ENCODE measurements around the gene BLACAT1. TPM values are rescaled to one million over a fixed set of nuclear protein-coding genes. Genes with fewer than 3 reads are reported as not detected.

BLACAT1 gene
- polyA plus RNA-seq, 1 of the 3 experiments (the other 2 are of a cell fraction): not detected

- no peaks in the 10 kb centered on the region for H3K79me2 ChIP-seq (ENCODE audit: insufficient read depth)
- H3K9me3 ChIP-seq: no peaks in the 10 kb centered on the region
- peaks cover 28% of the 10 kb centered on the region; the same call in 1 of the 2 replicates for H3K27me3 ChIP-seq (ENCODE audit: insufficient read depth)
- H3F3A ChIP-seq (replicated peaks; ENCODE audit: insufficient read depth): no peaks in the 10 kb centered on the region
- H4K20me1 ChIP-seq (ENCODE audit: insufficient read depth): no peaks in the 10 kb centered on the region
- ChIA-PET CTCF (interaction anchor here (1.1 to 4.3 kb wide), 3 partner anchors 11 to 41 kb away, joined by 3 to 18 read pairs (median 16); no protein-coding TSS in a partner anchor), POLR2A (no interaction called here)
- H3K9ac ChIP-seq: no peak overlapping the region
- no peak overlapping the region for H3K4me2 ChIP-seq
- no peak overlapping the region for H3K4me3 ChIP-seq (ENCODE audit: low read depth in 2 of 2, low read length in 1 of 2)
- H3K36me3 ChIP-seq (replicated peaks in 1 of 2; ENCODE audit: control insufficient read depth in 1 of 2, insufficient read depth in 2 of 2, low read length in 1 of 2): no peaks in the 10 kb centered on the region
- peaks cover 0 to 6% of the 10 kb centered on the region in 2 experiments; a peak in 2 of 4 replicates for H3K4me1 ChIP-seq (ENCODE audit: control insufficient read depth in 1 of 2, insufficient read depth in 2 of 2, low read depth in 1 of 2, low read length in 1 of 2)
- DNase-seq: no peak
- no peak overlapping the region for H3K27ac ChIP-seq (ENCODE audit: low read depth in 2 of 2, low read length in 1 of 2)
- TF ChIP-seq NFIC (IDR thresholded peaks at IDR 0.05; ENCODE audit: borderline replicate concordance) (no peak), FOXJ3 (CRISPR knock-in tag; IDR thresholded peaks at IDR 0.05) (no peak)
- no peaks in the 10 kb centered on the region for H3K9me2 ChIP-seq
- WGBS (ENCODE audit: low lambda C conversion rate): 61% methylated on average over 9 of the region's 9 CpGs
- no peak overlapping the region for H2AFZ ChIP-seq (ENCODE audit: low read depth)
These were observed 9.0 kb downstream of the BLACAT1 start for GRCh38 chr1:205446828-205447227.

- no peak overlapping the region for H3K4me3 ChIP-seq (ENCODE audit: low read depth in 2 of 2, low read length in 1 of 2)
- no peaks in the 10 kb centered on the region for H3K79me2 ChIP-seq (ENCODE audit: insufficient read depth)
- H3K27me3 ChIP-seq (ENCODE audit: insufficient read depth): peaks cover 17% of the 10 kb centered on the region; the same call in 1 of the 2 replicates
- TF ChIP-seq ZBTB33 (IDR thresholded peaks at IDR 0.05; ENCODE audit: borderline replicate concordance, low read depth) (no peak), NRF1 (IDR thresholded peaks at IDR 0.05; ENCODE audit: low read depth, low read length) (no peak)
- H3K9ac ChIP-seq: no peak overlapping the region
- DNase-seq: no peak
- H3K4me2 ChIP-seq: no peak overlapping the region
- 76% methylated on average over 5 of the region's 5 CpGs for WGBS (ENCODE audit: low lambda C conversion rate)
- H3F3A ChIP-seq (replicated peaks; ENCODE audit: insufficient read depth): no peaks in the 10 kb centered on the region
- no peaks in the 10 kb centered on the region for H4K20me1 ChIP-seq (ENCODE audit: insufficient read depth)
- CTCF ChIA-PET: interaction anchor here (0.6 to 1.4 kb wide), 3 partner anchors 27 to 79 kb away, joined by 3 to 7 read pairs (median 4); no protein-coding TSS in a partner anchor
- no peaks in the 10 kb centered on the region for H3K9me3 ChIP-seq
- H2AFZ ChIP-seq (ENCODE audit: low read depth): no peak overlapping the region
- no peaks in the 10 kb centered on the region for H3K36me3 ChIP-seq (replicated peaks in 1 of 2; ENCODE audit: control insufficient read depth in 1 of 2, insufficient read depth in 2 of 2, low read length in 1 of 2)
- no peak overlapping the region for H3K27ac ChIP-seq (ENCODE audit: low read depth in 2 of 2, low read length in 1 of 2)
- H3K9me2 ChIP-seq: no peaks in the 10 kb centered on the region
- H3K4me1 ChIP-seq (ENCODE audit: control insufficient read depth in 1 of 2, insufficient read depth in 2 of 2, low read depth in 1 of 2, low read length in 1 of 2): peaks cover 0 to 6% of the 10 kb centered on the region in 2 experiments; a peak in 2 of 4 replicates
- POLR2A ChIA-PET: no interaction called here
These were observed 10.3 kb downstream of the BLACAT1 start for GRCh38 chr1:205445646-205445935.

GRCh38 chr1:205444931-205445645 is 10.8 kb downstream of the BLACAT1 start:
- Histone ChIP-seq H4K20me1 (ENCODE audit: insufficient read depth) (no peaks in the 10 kb centered on the region), H3K27me3 (ENCODE audit: insufficient read depth) (peaks cover 17% of the 10 kb centered on the region; the same call in 1 of the 2 replicates), H3K79me2 (ENCODE audit: insufficient read depth) (no peaks in the 10 kb centered on the region), H3K27ac (ENCODE audit: low read depth in 2 of 2, low read length in 1 of 2) (no peak overlapping the region), H3K4me1 (ENCODE audit: control insufficient read depth in 1 of 2, insufficient read depth in 2 of 2, low read depth in 1 of 2, low read length in 1 of 2) (peaks cover 0 to 6% of the 10 kb centered on the region in 2 experiments; a peak in 2 of 4 replicates), H3K9ac (no peak overlapping the region), H3F3A (replicated peaks; ENCODE audit: insufficient read depth) (no peaks in the 10 kb centered on the region), H3K9me3 (no peaks in the 10 kb centered on the region), H3K4me2 (no peak overlapping the region), H3K9me2 (no peaks in the 10 kb centered on the region), H2AFZ (ENCODE audit: low read depth) (no peak overlapping the region), H3K4me3 (ENCODE audit: low read depth in 2 of 2, low read length in 1 of 2) (no peak overlapping the region), H3K36me3 (replicated peaks in 1 of 2; ENCODE audit: control insufficient read depth in 1 of 2, insufficient read depth in 2 of 2, low read length in 1 of 2) (no peaks in the 10 kb centered on the region)
- POLR2A ChIA-PET: no interaction called here
- CTCF ChIA-PET: interaction anchor here (0.6 to 1.4 kb wide), 3 partner anchors 26 to 79 kb away, joined by 3 to 7 read pairs (median 4); no protein-coding TSS in a partner anchor
- WGBS (ENCODE audit: low lambda C conversion rate): 67% methylated on average over 16 of the region's 18 CpGs
- DNase-seq: no peak
- TF ChIP-seq SMC3 (IDR thresholded peaks at IDR 0.05; ENCODE audit: low read depth, low read length): no peak
- TF ChIP-seq MXI1 (IDR thresholded peaks at IDR 0.05; ENCODE audit: low read depth, low read length): no peak
- no peak for TF ChIP-seq IRF3 (IDR thresholded peaks at IDR 0.05; ENCODE audit: low read depth, low read length)
- TF ChIP-seq MEF2A (IDR thresholded peaks at IDR 0.05; ENCODE audit: borderline replicate concordance, low read depth): no peak
- TF ChIP-seq PBX3 (IDR thresholded peaks at IDR 0.05): no peak
- no peak for TF ChIP-seq EZH2phosphoT487 (IDR thresholded peaks at IDR 0.05; ENCODE audit: borderline replicate concordance, low read depth)
- no peak for TF ChIP-seq USF1 (IDR thresholded peaks at IDR 0.05; ENCODE audit: borderline replicate concordance, low read depth)
- no peak for TF ChIP-seq FOXM1 (IDR thresholded peaks at IDR 0.05; ENCODE audit: low read depth)
- TF ChIP-seq YY1 (IDR thresholded peaks at IDR 0.05; ENCODE audit: low read depth): no peak
- no peak for TF ChIP-seq POLR2AphosphoS5 (IDR thresholded peaks at IDR 0.05; ENCODE audit: low read depth, low read length)
